HEK293 (cell line): ENCODE results near the gene TPD52L3.

Experiments
- CTCF ChIP-seq: fragments of 450-650 bp; formaldehyde crosslinking; IDR thresholded peaks from 2 replicates; pipeline ENCODE4 v1.5.1; 2016; ENCODE audit warnings: missing biosample characterization, missing genetic modification characterization
- PATZ1 ChIP-seq: fragments of 450-650 bp; formaldehyde crosslinking; IDR thresholded peaks from 2 replicates; pipeline ENCODE4 v1.5.1; 2016; ENCODE audit warnings: missing biosample characterization, missing genetic modification characterization
- SP2 ChIP-seq: fragments of 450-650 bp; formaldehyde crosslinking; IDR thresholded peaks from 2 replicates; pipeline ENCODE4 v1.5.1; 2016; ENCODE audit warnings: missing biosample characterization, missing genetic modification characterization
- ZNF114 ChIP-seq: fragments of 450-650 bp; formaldehyde crosslinking; IDR thresholded peaks from 2 replicates; pipeline ENCODE4 v1.5.0; 2017; ENCODE audit warnings: missing biosample characterization, missing genetic modification characterization
- ZNF140 ChIP-seq: fragments of 450-650 bp; formaldehyde crosslinking; IDR thresholded peaks from 2 replicates; pipeline ENCODE4 v1.5.1; 2016; ENCODE audit warnings: missing biosample characterization, missing genetic modification characterization
- ZNF175 ChIP-seq: fragments of 450-650 bp; formaldehyde crosslinking; IDR thresholded peaks from 2 replicates; pipeline ENCODE4 v1.5.1; 2016; ENCODE audit warnings: missing biosample characterization, missing genetic modification characterization
- ZNF248 ChIP-seq: fragments of 450-650 bp; formaldehyde crosslinking; IDR thresholded peaks from 2 replicates; pipeline ENCODE4 v1.5.1; 2017; ENCODE audit warnings: missing biosample characterization, missing genetic modification characterization
- ZNF37A ChIP-seq: fragments of 450-650 bp; IDR thresholded peaks from 2 replicates; pipeline ENCODE4 v1.5.1; 2018; ENCODE audit warnings: missing biosample characterization, missing genetic modification characterization
- ZNF416 ChIP-seq: fragments of 450-650 bp; formaldehyde crosslinking; IDR thresholded peaks from 2 replicates; pipeline ENCODE4 v1.5.1; 2016; ENCODE audit warnings: missing biosample characterization, missing genetic modification characterization
- ZNF747 ChIP-seq: fragments of 450-650 bp; formaldehyde crosslinking; IDR thresholded peaks from 2 replicates; pipeline ENCODE4 v1.5.1; 2016; ENCODE audit warnings: missing biosample characterization, missing genetic modification characterization
- TF ChIP-seq, protein P1 (sequence below): fragments of 450-650 bp; IDR thresholded peaks from 2 replicates; pipeline ENCODE4 v1.5.1; 2018; ENCODE audit warnings: missing biosample characterization, missing genetic modification characterization
- TF ChIP-seq, protein P2 (sequence below): fragments of 450-650 bp; formaldehyde crosslinking; IDR thresholded peaks from 2 replicates; pipeline ENCODE4 v1.5.1; 2016; ENCODE audit warnings: missing biosample characterization, missing genetic modification characterization
- TF ChIP-seq, protein P3 (sequence below): fragments of 450-650 bp; formaldehyde crosslinking; conservative IDR thresholded peaks from 2 replicates; pipeline ENCODE4 v1.5.1; 2016; ENCODE audit warnings: low read depth, missing biosample characterization, missing genetic modification characterization

DNA sequence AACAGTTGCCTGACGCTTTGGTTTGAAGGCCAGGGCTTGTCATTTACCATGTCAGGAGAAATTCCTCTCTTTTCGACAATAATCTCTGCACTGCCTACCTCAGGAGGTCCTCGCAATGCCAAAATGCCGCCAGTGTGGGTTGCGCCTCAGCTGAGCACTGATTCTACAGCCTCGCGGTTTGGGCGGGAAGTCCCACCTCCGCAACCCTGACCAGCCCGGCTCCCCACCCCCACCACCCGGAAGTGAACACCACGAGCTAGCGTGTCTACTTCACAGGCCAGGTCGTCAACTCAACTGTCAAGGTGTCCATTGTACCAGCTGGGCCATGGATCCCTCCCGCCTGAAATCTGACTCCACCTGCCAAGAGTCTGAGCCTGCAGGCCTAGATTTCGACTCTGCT lies at the start of gene TPD52L3:
- TF ChIP-seq, protein P1, sequence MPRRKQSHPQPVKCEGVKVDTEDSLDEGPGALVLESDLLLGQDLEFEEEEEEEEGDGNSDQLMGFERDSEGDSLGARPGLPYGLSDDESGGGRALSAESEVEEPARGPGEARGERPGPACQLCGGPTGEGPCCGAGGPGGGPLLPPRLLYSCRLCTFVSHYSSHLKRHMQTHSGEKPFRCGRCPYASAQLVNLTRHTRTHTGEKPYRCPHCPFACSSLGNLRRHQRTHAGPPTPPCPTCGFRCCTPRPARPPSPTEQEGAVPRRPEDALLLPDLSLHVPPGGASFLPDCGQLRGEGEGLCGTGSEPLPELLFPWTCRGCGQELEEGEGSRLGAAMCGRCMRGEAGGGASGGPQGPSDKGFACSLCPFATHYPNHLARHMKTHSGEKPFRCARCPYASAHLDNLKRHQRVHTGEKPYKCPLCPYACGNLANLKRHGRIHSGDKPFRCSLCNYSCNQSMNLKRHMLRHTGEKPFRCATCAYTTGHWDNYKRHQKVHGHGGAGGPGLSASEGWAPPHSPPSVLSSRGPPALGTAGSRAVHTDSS (tag by site-specific recombination): no peak
- TF ChIP-seq SP2 (tag by site-specific recombination): no peak
- no peak for TF ChIP-seq ZNF416 (tag by site-specific recombination)
- no peak for TF ChIP-seq ZNF140 (tag by site-specific recombination)
- no peak for TF ChIP-seq ZNF248 (tag by site-specific recombination)
- TF ChIP-seq ZNF747 (tag by site-specific recombination): no peak
- TF ChIP-seq, protein P2, sequence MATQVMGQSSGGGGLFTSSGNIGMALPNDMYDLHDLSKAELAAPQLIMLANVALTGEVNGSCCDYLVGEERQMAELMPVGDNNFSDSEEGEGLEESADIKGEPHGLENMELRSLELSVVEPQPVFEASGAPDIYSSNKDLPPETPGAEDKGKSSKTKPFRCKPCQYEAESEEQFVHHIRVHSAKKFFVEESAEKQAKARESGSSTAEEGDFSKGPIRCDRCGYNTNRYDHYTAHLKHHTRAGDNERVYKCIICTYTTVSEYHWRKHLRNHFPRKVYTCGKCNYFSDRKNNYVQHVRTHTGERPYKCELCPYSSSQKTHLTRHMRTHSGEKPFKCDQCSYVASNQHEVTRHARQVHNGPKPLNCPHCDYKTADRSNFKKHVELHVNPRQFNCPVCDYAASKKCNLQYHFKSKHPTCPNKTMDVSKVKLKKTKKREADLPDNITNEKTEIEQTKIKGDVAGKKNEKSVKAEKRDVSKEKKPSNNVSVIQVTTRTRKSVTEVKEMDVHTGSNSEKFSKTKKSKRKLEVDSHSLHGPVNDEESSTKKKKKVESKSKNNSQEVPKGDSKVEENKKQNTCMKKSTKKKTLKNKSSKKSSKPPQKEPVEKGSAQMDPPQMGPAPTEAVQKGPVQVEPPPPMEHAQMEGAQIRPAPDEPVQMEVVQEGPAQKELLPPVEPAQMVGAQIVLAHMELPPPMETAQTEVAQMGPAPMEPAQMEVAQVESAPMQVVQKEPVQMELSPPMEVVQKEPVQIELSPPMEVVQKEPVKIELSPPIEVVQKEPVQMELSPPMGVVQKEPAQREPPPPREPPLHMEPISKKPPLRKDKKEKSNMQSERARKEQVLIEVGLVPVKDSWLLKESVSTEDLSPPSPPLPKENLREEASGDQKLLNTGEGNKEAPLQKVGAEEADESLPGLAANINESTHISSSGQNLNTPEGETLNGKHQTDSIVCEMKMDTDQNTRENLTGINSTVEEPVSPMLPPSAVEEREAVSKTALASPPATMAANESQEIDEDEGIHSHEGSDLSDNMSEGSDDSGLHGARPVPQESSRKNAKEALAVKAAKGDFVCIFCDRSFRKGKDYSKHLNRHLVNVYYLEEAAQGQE (tag by site-specific recombination): no peak
- TF ChIP-seq PATZ1 (tag by site-specific recombination): no peak
- no peak for TF ChIP-seq ZNF175 (tag by site-specific recombination)
- TF ChIP-seq CTCF (tag by site-specific recombination): no peak
- TF ChIP-seq ZNF37A (tag by site-specific recombination): no peak
- TF ChIP-seq, protein P3, sequence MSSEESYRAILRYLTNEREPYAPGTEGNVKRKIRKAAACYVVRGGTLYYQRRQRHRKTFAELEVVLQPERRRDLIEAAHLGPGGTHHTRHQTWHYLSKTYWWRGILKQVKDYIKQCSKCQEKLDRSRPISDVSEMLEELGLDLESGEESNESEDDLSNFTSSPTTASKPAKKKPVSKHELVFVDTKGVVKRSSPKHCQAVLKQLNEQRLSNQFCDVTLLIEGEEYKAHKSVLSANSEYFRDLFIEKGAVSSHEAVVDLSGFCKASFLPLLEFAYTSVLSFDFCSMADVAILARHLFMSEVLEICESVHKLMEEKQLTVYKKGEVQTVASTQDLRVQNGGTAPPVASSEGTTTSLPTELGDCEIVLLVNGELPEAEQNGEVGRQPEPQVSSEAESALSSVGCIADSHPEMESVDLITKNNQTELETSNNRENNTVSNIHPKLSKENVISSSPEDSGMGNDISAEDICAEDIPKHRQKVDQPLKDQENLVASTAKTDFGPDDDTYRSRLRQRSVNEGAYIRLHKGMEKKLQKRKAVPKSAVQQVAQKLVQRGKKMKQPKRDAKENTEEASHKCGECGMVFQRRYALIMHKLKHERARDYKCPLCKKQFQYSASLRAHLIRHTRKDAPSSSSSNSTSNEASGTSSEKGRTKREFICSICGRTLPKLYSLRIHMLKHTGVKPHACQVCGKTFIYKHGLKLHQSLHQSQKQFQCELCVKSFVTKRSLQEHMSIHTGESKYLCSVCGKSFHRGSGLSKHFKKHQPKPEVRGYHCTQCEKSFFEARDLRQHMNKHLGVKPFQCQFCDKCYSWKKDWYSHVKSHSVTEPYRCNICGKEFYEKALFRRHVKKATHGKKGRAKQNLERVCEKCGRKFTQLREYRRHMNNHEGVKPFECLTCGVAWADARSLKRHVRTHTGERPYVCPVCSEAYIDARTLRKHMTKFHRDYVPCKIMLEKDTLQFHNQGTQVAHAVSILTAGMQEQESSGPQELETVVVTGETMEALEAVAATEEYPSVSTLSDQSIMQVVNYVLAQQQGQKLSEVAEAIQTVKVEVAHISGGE: no peak
- TF ChIP-seq ZNF114: no peak
